CD14-positive monocyte (primary cell): ENCODE data around the gene MTF1. TPM values are rescaled to one million over a fixed set of nuclear protein-coding genes. Genes with fewer than 3 reads are reported as not detected.
A peak's percentile ranks its signal among the peaks of the same experiment; 100 is the strongest.

Experiments
- DNase-seq, 3 donors: peaks; one replicate each; pipeline ENCODE4 v3.0.0-alpha.2; 2011 to 2022
- H2AFZ ChIP-seq: 2 replicates; pipeline ENCODE4 v1.6.0; 2012; ENCODE audit warnings: mild to moderate bottlenecking, low read depth, low read length, inconsistent platforms; ENCODE audit not compliant: insufficient read depth, poor library complexity, severe bottlenecking
- H3K27ac ChIP-seq, 2 donors: 1 replicate in 1 of 2; 2 replicates in 1 of 2; pipeline ENCODE4 v1.5.1; 2012 to 2013; ENCODE audit warnings: low read length in 2 of 2, control low read depth in 1 of 2, inconsistent platforms in 1 of 2, low read depth in 1 of 2, mild to moderate bottlenecking in 1 of 2
- H3K27me3 ChIP-seq, 2 donors: one replicate each; pipeline versions ENCODE4 v1.6.0 to v1.6.1; 2011 to 2013; ENCODE audit warnings: low read length in 2 of 2; ENCODE audit not compliant: control insufficient read depth in 2 of 2, insufficient read depth in 2 of 2
- H3K36me3 ChIP-seq, 2 donors: replicated peaks in 1 of 2; 1 replicate in 1 of 2; 2 replicates in 1 of 2; pipeline versions ENCODE4 v1.5.1 to v1.6.1; 2012 to 2013; ENCODE audit warnings: low read length in 2 of 2, control low read depth in 1 of 2, inconsistent platforms in 1 of 2, mild to moderate bottlenecking in 1 of 2; ENCODE audit not compliant: insufficient read depth in 2 of 2, control insufficient read depth in 1 of 2
- H3K4me1 ChIP-seq, 2 donors: 1 replicate in 1 of 2; 2 replicates in 1 of 2; pipeline versions ENCODE4 v1.5.1 to v1.6.1; 2012 to 2013; ENCODE audit warnings: low read length in 2 of 2, control low read depth in 1 of 2, inconsistent platforms in 1 of 2, mild to moderate bottlenecking in 1 of 2, moderate library complexity in 1 of 2; ENCODE audit not compliant: insufficient read depth in 2 of 2, control insufficient read depth in 1 of 2
- H3K4me2 ChIP-seq: replicated peaks from 2 replicates; pipeline ENCODE3; 2012; ENCODE audit warnings: low read length, moderate library complexity, mild to moderate bottlenecking; ENCODE audit not compliant: poor library complexity, severe bottlenecking; ENCODE audit errors: extremely low read depth
- H3K4me3 ChIP-seq, 3 experiments: fragments of 200-600 bp in 1 of 3; sonication (generic) in 1 of 3; replicated peaks in 1 of 3; 1 replicate in 2 of 3; 2 replicates in 1 of 3; pipeline ENCODE4 v1.5.1; 2011 to 2013; ENCODE audit warnings: low read length in 3 of 3, mild to moderate bottlenecking in 3 of 3, control low read depth in 2 of 3, low read depth in 2 of 3, inconsistent platforms in 1 of 3, moderate library complexity in 1 of 3
- H3K79me2 ChIP-seq: 2 replicates; pipeline ENCODE4 v1.6.0; 2012; ENCODE audit warnings: mild to moderate bottlenecking, control low read depth, inconsistent platforms, low read length, moderate library complexity; ENCODE audit not compliant: insufficient read depth
- H3K9ac ChIP-seq: 2 replicates; pipeline ENCODE4 v1.6.0; 2017; ENCODE audit warnings: low read length, mild to moderate bottlenecking; ENCODE audit not compliant: insufficient read depth, poor library complexity, severe bottlenecking
- H3K9me3 ChIP-seq, 2 donors: replicated peaks in 1 of 2; 1 replicate in 1 of 2; 2 replicates in 1 of 2; pipeline versions ENCODE4 v1.5.1 to v1.6.1; 2012 to 2013; ENCODE audit warnings: low read length in 2 of 2, control low read depth in 1 of 2; ENCODE audit not compliant: control insufficient read depth in 1 of 2, insufficient read depth in 1 of 2
- H4K20me1 ChIP-seq: 2 replicates; pipeline ENCODE4 v1.6.0; 2012; ENCODE audit warnings: mild to moderate bottlenecking, low read length, control low read depth, moderate library complexity; ENCODE audit not compliant: insufficient read depth
- H3K27ac Mint-ChIP-seq, 7 donors: one replicate each; pipeline ENCODE4 v1.8.0; 2020; ENCODE audit warnings: mild to moderate bottlenecking in 7 of 7, mixed read lengths in 7 of 7, moderate library complexity in 6 of 7, inconsistent platforms in 2 of 7
- H3K27me3 Mint-ChIP-seq, 3 donors: one replicate each; pipeline ENCODE4 v1.8.0; 2021 to 2022; ENCODE audit warnings: low read depth in 3 of 3, mild to moderate bottlenecking in 3 of 3, mixed read lengths in 3 of 3, moderate library complexity in 3 of 3, inconsistent platforms in 1 of 3
- H3K36me3 Mint-ChIP-seq, 2 donors: one replicate each; pipeline ENCODE4 v1.8.0; 2020; ENCODE audit warnings: mixed read lengths in 2 of 2, inconsistent platforms in 1 of 2, mild to moderate bottlenecking in 1 of 2
- H3K4me1 Mint-ChIP-seq: one replicate; pipeline ENCODE4 v1.8.0; 2020; ENCODE audit warnings: mild to moderate bottlenecking, mixed read lengths
- H3K4me3 Mint-ChIP-seq, 2 donors: one replicate each; pipeline ENCODE4 v1.8.0; 2020; ENCODE audit warnings: mild to moderate bottlenecking in 2 of 2, mixed read lengths in 2 of 2, moderate library complexity in 1 of 2
- H3K9me3 Mint-ChIP-seq, 7 donors: one replicate each; pipeline ENCODE4 v1.8.0; 2020 to 2022; ENCODE audit warnings: mixed read lengths in 7 of 7, mild to moderate bottlenecking in 6 of 7, moderate library complexity in 6 of 7, inconsistent platforms in 2 of 7
- WGBS: methylation state at CpG from one replicate; pipeline ENCODE4 v1.1.5; 2013; ENCODE audit warnings: missing lambda C conversion rate; ENCODE audit not compliant: insufficient coverage; 5-methylcytosine and 5-hydroxymethylcytosine counted together
- intact Hi-C, 2 donors: fragments of 100-400 bp; cut with micrococcal nuclease; formaldehyde crosslinking; loops; one replicate each; pipeline versions ENCODE4 v1.15.0 to v1.15.1; 2023
- polyA plus RNA-seq, 3 donors: library from polyadenylated mRNA; depleted of rRNA in 1 of 3; unstranded in 2 of 3; stranded (reverse) in 1 of 3; fragments of 300-500 nt in 2 of 3; fragments of >200 nt in 1 of 3; fragmentation: Illumina TruSeq in 2 of 3; gene quantifications; 1 replicate in 2 of 3; 2 replicates in 1 of 3; pipeline ENCODE4 v1.2.3, GENCODE V29; 2012 to 2021
- TF ChIP-seq, protein P1 (sequence below): fragments of 200-600 bp; IDR thresholded peaks from one replicate; pipeline ENCODE4 v1.8.0; 2022; ENCODE audit warnings: antibody characterized with exemption, mild to moderate bottlenecking

Gene MTF1
- polyA plus RNA-seq, 3 donors = 17.1 to 41.0 (median 29.6) TPM

DNA sequence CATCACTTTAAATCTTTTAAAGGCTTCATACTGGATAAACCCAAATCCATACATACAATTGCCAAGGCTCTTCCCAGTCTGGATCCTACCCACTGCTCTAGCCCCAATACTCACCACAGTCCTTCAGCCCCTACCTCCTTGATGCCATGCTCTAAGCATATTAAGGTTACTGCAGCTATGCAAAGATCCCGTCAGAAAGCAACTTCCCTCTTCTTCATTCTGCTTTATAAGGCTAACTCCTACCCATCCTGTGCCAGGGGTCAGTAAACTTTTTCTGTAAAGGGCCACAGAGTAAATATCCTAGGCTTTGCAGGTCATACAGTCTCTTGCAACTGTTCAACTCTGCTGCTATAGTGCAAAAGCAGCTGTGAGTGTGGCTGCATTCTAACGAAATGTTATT lies 34.3 kb upstream of the MTF1 start:
- H3K27ac ChIP-seq = no peak overlapping the region
- Mint-ChIP-seq H3K27me3 (no peaks in the 10 kb centered on the region), H3K27ac (peak overlapping the region in 1 of 7 donors; percentile 0), H3K4me3 (no peak overlapping the region), H3K9me3 (peaks cover 0 to 11% (median 5%) of the 10 kb centered on the region in 7 donors), H3K4me1 (peaks cover 2% of the 10 kb centered on the region), H3K36me3 (peaks cover 21 to 45% of the 10 kb centered on the region in 2 donors)
- no peak for DNase-seq
- H3K36me3 ChIP-seq = peaks cover 13 to 28% of the 10 kb centered on the region in 2 donors
- H3K4me3 ChIP-seq = no peak overlapping the region
- no peak overlapping the region for H2AFZ ChIP-seq
- no peak overlapping the region for H3K9ac ChIP-seq
- H3K4me2 ChIP-seq = no peak overlapping the region
- H3K9me3 ChIP-seq = peaks cover 0 to 5% of the 10 kb centered on the region in 2 donors
- peaks cover 5% of the 10 kb centered on the region for H4K20me1 ChIP-seq
- no peaks in the 10 kb centered on the region for H3K4me1 ChIP-seq
- WGBS = 0% methylated on average over 1 of the region's 2 CpGs
- peaks cover 10% of the 10 kb centered on the region for H3K79me2 ChIP-seq
- no peaks in the 10 kb centered on the region for H3K27me3 ChIP-seq
- intact Hi-C loops = no loop called here
- TF ChIP-seq, protein P1, sequence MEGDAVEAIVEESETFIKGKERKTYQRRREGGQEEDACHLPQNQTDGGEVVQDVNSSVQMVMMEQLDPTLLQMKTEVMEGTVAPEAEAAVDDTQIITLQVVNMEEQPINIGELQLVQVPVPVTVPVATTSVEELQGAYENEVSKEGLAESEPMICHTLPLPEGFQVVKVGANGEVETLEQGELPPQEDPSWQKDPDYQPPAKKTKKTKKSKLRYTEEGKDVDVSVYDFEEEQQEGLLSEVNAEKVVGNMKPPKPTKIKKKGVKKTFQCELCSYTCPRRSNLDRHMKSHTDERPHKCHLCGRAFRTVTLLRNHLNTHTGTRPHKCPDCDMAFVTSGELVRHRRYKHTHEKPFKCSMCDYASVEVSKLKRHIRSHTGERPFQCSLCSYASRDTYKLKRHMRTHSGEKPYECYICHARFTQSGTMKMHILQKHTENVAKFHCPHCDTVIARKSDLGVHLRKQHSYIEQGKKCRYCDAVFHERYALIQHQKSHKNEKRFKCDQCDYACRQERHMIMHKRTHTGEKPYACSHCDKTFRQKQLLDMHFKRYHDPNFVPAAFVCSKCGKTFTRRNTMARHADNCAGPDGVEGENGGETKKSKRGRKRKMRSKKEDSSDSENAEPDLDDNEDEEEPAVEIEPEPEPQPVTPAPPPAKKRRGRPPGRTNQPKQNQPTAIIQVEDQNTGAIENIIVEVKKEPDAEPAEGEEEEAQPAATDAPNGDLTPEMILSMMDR = no peak

DNA sequence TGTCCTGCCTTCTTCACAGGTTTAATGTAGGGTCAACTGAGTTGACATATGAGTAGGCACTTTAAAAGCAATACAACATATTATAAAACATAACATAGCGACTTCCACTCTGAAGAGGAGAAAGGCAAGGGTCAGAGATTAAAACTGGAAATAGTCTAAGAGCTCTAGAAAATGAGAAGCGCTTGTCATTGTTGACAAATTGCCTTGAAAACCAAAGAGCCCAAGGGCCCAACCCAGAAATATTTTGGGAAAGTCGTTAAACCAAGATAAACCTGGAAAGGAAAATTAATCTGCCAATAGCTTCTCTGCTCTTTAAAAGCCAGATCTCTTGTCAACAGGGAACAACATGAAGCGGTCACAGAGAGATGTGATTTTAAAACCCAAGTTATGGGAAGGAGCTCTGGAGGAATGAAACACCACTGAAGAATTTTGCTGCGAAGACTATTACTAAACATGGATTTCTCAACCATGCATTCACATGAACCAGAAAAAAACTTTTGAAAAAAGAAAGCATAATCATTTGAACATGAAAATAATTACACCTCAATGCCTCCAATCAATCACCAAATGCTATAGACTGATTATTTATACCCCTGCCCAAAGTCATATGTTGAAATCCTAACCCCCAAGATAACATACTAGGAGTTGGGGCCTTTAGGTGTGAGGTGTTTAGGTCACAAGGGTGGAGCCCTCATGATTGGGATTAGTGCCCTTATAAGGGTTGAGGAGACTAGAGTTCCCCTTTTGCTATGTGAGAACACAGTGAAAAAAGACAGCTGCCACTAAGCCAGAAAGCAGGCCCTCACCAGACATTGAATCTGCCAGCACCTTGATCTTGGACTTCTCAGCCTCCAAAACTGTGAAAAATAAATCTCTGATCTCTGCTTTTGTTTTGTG lies 33.0 kb upstream of the MTF1 start:
- Histone ChIP-seq H2AFZ (no peak overlapping the region), H3K4me2 (no peak overlapping the region), H3K27me3 (no peaks in the 10 kb centered on the region), H3K79me2 (no peaks in the 10 kb centered on the region), H3K36me3 (peaks cover 25 to 40% of the 10 kb centered on the region in 2 donors), H3K4me1 (no peaks in the 10 kb centered on the region), H3K9me3 (peaks cover 0 to 5% of the 10 kb centered on the region in 2 donors), H4K20me1 (peaks cover 5% of the 10 kb centered on the region), H3K27ac (no peak overlapping the region), H3K9ac (no peak overlapping the region), H3K4me3 (no peak overlapping the region)
- Mint-ChIP-seq H3K4me3 (no peak overlapping the region), H3K4me1 (peaks cover 2% of the 10 kb centered on the region), H3K36me3 (peaks cover 31 to 50% of the 10 kb centered on the region in 2 donors), H3K27me3 (no peaks in the 10 kb centered on the region), H3K27ac (peak overlapping the region in 2 of 7 donors; percentile 6 to 80), H3K9me3 (peaks cover 0 to 11% (median 5%) of the 10 kb centered on the region in 7 donors)
- WGBS = 91% methylated on average over 1 of the region's 5 CpGs
- no peak for DNase-seq
- TF ChIP-seq, protein P1 = no peak
- intact Hi-C loops = no loop called here
